ENCODE results near the gene CEP20.
"Not testable (repeated sequence)": the region's sequence is repeated elsewhere in the genome, so short reads cannot be mapped to it uniquely, and the experiment has no call there.

Gene CEP20

DNA sequence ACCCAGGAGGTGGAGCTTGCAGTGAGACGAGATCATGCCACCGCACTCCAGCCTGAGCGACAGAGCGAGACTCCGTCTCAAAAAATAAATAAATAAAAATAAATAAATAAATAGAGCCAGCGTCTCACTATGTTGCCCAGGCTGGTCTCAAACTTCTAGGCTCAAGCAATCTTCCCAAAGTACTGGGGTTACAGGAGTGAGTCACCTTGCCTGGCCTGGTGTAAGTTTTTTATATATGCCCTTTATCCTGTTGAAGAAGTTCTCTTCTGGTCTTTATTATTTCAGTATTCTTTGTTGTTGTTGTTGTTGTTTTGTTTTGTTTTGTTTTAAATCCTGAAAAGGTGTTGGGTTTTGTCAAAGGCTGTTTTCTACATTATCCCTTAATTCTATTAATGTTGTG lies 30.9 kb upstream of the CEP20 start:
- Histone ChIP-seq H3K27ac (no peak overlapping the region), H3K4me3 (no peak overlapping the region), H3K9ac (ENCODE audit: insufficient read length) (no peak overlapping the region), H3K9me3 (ENCODE audit: low read depth, low read length) (no peaks in the 10 kb centered on the region), H3K36me3 (ENCODE audit: insufficient read depth, low read length) (no peaks in the 10 kb centered on the region)
- DNase-seq (ENCODE audit: low read depth, low spot score), result no peak
- TF ChIP-seq POLR2AphosphoS5 (IDR thresholded peaks at IDR 0.05; ENCODE audit: borderline replicate concordance, low read depth, low read length) (no peak), EZH2 (IDR thresholded peaks at IDR 0.05) (no peak), FOXP2 (optimal IDR thresholded peaks at IDR 0.05; ENCODE audit: control extremely low read depth, extremely low read length, insufficient read depth) (no peak)

DNA sequence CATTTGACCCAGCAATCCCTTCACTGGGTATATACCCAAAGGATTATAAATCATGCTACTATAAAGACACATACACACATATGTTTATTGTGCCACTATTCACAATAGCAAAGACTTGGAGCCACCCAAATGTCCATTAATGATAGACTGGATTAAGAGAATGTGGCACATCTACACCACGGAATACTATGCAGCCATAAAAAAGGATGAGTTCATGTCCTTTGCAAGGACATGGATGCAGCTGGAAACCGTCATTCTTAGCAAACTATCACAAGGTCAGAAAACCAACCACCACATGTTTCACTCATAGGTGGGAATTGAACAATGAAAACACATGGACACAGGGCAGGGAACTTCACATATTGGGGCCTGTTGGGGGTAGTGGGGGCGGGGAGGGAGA lies 29.9 kb upstream of the CEP20 start:
- DNase-seq (ENCODE audit: low read depth, low spot score); H3K27ac ChIP-seq; H3K36me3 ChIP-seq (ENCODE audit: insufficient read depth, low read length); H3K4me3 ChIP-seq; H3K9ac ChIP-seq (ENCODE audit: insufficient read length); H3K9me3 ChIP-seq (ENCODE audit: low read depth, low read length): not testable (repeated sequence)

DNA sequence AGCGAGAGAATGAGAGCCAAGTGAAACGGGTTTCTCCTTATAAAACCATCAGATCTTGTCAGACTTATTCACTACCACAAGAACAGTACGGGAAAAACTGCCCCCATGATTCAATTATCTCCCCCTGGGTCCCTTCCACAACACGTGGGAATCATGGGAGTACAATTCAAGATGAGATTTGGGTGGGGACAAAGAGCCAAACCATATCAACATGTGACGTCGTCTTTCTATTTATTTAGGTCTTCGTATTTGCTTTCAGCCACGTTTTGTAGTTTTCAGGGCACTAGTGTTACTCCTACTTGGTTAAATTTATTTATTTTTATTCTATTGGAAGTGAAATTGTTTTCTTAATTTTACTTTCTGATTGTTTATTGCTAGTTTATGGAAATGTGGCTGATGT lies 27.9 kb upstream of the CEP20 start:
- Histone ChIP-seq H3K9me3 (ENCODE audit: low read depth, low read length) (no peaks in the 10 kb centered on the region), H3K27ac (no peak overlapping the region), H3K36me3 (ENCODE audit: insufficient read depth, low read length) (no peaks in the 10 kb centered on the region), H3K4me3 (no peak overlapping the region), H3K9ac (ENCODE audit: insufficient read length) (no peak overlapping the region)
- DNase-seq (ENCODE audit: low read depth, low spot score), result no peak
- TF ChIP-seq POLR2AphosphoS5 (IDR thresholded peaks at IDR 0.05; ENCODE audit: borderline replicate concordance, low read depth, low read length), result no peak
- no peak for TF ChIP-seq EZH2 (IDR thresholded peaks at IDR 0.05)
- no peak for TF ChIP-seq FOXP2 (optimal IDR thresholded peaks at IDR 0.05; ENCODE audit: control extremely low read depth, extremely low read length, insufficient read depth)

DNA sequence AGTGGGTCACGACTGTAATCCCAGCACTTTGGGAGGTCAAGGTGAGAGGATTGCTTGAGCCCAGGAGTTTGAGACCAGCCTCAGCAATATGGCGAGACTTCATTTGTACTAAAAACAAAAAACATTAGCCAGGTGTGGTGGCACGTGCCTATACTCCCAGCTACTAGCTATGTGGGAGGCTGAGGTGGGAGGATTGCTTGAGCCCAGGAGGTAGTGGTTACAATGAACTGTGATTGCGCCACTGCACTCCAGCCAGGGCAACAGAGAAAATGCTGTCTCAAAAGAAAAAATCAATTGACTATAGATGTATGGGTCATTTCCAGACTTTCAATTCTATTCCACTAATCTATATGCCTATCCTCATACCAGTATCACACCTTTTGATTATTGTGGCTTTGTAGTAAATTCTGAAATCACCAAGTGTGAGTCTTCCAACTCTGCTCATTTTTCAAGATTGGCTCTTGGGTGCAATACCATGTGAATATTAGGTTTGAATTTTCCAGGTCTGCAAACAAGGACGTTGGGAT lies 27.2 kb upstream of the CEP20 start:
- Histone ChIP-seq H3K9ac (ENCODE audit: insufficient read length) (no peak overlapping the region), H3K9me3 (ENCODE audit: low read depth, low read length) (no peaks in the 10 kb centered on the region), H3K27ac (no peak overlapping the region), H3K4me3 (no peak overlapping the region), H3K36me3 (ENCODE audit: insufficient read depth, low read length) (no peaks in the 10 kb centered on the region)
- no peak for DNase-seq (ENCODE audit: low read depth, low spot score)
- TF ChIP-seq FOXP2 (optimal IDR thresholded peaks at IDR 0.05; ENCODE audit: control extremely low read depth, extremely low read length, insufficient read depth) (no peak), EZH2 (IDR thresholded peaks at IDR 0.05) (no peak), POLR2AphosphoS5 (IDR thresholded peaks at IDR 0.05; ENCODE audit: borderline replicate concordance, low read depth, low read length) (no peak)

DNA sequence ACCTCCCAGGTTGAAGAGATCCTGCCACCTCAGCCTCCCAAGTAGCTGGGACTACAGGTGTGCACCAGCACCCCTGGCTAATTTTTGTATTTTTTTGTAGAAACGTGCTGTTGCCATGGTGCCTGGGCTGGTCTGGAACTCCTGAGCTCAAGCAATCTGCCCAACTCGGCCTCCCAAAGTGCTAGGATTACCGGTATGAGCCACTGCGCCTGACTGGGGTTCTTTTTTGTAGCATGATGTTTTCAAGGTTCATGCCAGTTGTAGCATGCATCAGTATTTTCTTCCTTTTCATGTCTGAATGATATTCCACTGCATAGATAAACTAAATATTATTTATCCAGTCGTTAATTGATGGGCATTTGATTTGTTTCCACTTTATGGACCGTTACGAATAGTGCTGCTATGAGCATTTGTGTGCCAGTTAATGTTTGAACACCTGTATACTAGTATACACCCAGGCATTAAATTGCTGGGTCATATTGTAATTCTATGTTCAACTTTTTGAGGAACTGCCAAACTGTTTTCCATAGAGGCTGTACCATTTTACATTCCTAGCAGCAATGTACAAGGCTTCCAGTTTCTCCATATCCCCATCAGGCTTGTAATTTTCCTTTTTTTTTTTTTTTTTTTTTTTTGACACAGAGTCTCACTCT lies 24.8 kb upstream of the CEP20 start:
- no peak overlapping the region for H3K27ac ChIP-seq
- no peaks in the 10 kb centered on the region for H3K9me3 ChIP-seq (ENCODE audit: low read depth, low read length)
- TF ChIP-seq FOXP2 (optimal IDR thresholded peaks at IDR 0.05; ENCODE audit: control extremely low read depth, extremely low read length, insufficient read depth), result no peak
- TF ChIP-seq EZH2 (IDR thresholded peaks at IDR 0.05), result no peak
- TF ChIP-seq POLR2AphosphoS5 (IDR thresholded peaks at IDR 0.05; ENCODE audit: borderline replicate concordance, low read depth, low read length), result no peak
- H3K4me3 ChIP-seq, result no peak overlapping the region
- DNase-seq (ENCODE audit: low read depth, low spot score), result no peak
- no peak overlapping the region for H3K9ac ChIP-seq (ENCODE audit: insufficient read length)
- H3K36me3 ChIP-seq (ENCODE audit: insufficient read depth, low read length), result no peaks in the 10 kb centered on the region

DNA sequence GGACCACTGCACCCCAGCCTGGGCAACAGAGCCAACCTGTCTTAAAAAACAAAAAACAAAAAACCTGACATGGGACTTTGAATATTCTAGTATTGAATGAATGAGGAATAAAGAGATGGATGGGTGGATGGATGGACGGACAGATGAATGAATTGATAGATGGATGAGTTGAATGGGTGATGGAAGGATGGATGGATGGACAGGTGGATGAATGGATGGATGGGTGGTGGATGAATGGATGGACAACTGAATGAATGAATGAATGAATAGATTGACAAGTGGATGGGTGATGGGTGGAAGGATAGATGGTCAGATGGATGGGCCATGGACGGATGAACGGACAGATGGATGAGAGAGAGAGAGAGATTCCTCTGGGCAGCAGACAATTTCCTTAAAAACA lies 22.8 kb upstream of the CEP20 start:
- Histone ChIP-seq H3K9ac (ENCODE audit: insufficient read length) (no peak overlapping the region), H3K27ac (no peak overlapping the region), H3K36me3 (ENCODE audit: insufficient read depth, low read length) (no peaks in the 10 kb centered on the region), H3K9me3 (ENCODE audit: low read depth, low read length) (no peaks in the 10 kb centered on the region), H3K4me3 (no peak overlapping the region)
- DNase-seq (ENCODE audit: low read depth, low spot score), result no peak
- no peak for TF ChIP-seq POLR2AphosphoS5 (IDR thresholded peaks at IDR 0.05; ENCODE audit: borderline replicate concordance, low read depth, low read length)
- no peak for TF ChIP-seq EZH2 (IDR thresholded peaks at IDR 0.05)
- TF ChIP-seq FOXP2 (optimal IDR thresholded peaks at IDR 0.05; ENCODE audit: control extremely low read depth, extremely low read length, insufficient read depth), result no peak

DNA sequence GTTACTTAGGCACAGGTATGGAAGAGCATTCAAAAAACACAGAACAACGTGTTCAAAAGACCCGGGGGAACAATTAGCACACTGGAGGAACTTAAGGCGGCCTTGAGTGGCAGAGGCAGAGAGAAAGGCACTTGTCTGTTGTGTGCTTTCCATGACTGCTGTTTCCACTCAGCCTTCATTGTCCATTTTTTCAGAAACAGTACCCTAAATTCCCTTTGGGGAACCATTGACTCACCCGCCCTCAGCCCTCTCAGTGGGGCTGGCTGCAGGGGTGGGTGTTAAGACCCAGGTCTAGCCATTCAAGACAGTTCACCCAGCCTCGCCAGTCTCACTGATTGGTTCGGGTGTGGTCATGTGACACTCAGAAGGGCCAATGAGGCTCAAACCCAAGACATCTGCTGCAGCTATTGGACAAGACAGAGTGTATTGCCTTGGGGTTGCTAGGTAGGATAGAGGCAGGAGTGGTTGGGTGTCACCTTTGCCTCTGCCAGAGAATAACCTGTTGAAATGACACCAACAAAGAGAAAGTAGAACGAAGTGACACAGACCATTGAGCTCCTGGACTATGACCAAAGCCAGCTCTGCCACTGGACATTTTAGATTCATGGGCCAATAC lies 19.6 kb upstream of the CEP20 start:
- DNase-seq (ENCODE audit: low read depth, low spot score), result no peak
- TF ChIP-seq FOXP2 (optimal IDR thresholded peaks at IDR 0.05; ENCODE audit: control extremely low read depth, extremely low read length, insufficient read depth) (no peak), EZH2 (IDR thresholded peaks at IDR 0.05) (no peak), POLR2AphosphoS5 (IDR thresholded peaks at IDR 0.05; ENCODE audit: borderline replicate concordance, low read depth, low read length) (no peak)
- no peaks in the 10 kb centered on the region for H3K9me3 ChIP-seq (ENCODE audit: low read depth, low read length)
- no peaks in the 10 kb centered on the region for H3K36me3 ChIP-seq (ENCODE audit: insufficient read depth, low read length)
- H3K4me3 ChIP-seq, result no peak overlapping the region
- H3K27ac ChIP-seq, result no peak overlapping the region
- H3K9ac ChIP-seq (ENCODE audit: insufficient read length), result no peak overlapping the region

DNA sequence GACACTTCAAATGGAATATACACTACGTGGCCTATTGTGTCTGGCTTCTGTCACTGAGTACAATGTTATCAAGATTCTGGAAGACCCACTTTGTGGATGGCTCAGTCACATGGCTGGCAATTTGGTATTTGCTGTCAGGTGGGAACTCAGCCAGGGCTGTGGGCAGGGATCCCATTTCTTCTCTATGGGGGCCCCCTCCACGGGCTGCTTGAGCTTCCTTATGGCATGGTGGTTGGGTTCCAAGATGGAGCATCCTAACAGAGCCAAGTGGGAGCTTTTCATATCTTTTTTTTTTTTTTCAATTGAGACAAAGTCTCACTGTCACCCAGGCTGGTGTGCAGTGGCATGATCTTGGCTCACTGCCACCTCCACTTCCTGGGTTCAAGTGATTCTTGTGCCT lies 18.0 kb upstream of the CEP20 start:
- no peaks in the 10 kb centered on the region for H3K36me3 ChIP-seq (ENCODE audit: insufficient read depth, low read length)
- TF ChIP-seq EZH2 (IDR thresholded peaks at IDR 0.05) (no peak), FOXP2 (optimal IDR thresholded peaks at IDR 0.05; ENCODE audit: control extremely low read depth, extremely low read length, insufficient read depth) (no peak), POLR2AphosphoS5 (IDR thresholded peaks at IDR 0.05; ENCODE audit: borderline replicate concordance, low read depth, low read length) (no peak)
- no peak overlapping the region for H3K27ac ChIP-seq
- no peaks in the 10 kb centered on the region for H3K9me3 ChIP-seq (ENCODE audit: low read depth, low read length)
- H3K4me3 ChIP-seq, result no peak overlapping the region
- no peak for DNase-seq (ENCODE audit: low read depth, low spot score)
- no peak overlapping the region for H3K9ac ChIP-seq (ENCODE audit: insufficient read length)

DNA sequence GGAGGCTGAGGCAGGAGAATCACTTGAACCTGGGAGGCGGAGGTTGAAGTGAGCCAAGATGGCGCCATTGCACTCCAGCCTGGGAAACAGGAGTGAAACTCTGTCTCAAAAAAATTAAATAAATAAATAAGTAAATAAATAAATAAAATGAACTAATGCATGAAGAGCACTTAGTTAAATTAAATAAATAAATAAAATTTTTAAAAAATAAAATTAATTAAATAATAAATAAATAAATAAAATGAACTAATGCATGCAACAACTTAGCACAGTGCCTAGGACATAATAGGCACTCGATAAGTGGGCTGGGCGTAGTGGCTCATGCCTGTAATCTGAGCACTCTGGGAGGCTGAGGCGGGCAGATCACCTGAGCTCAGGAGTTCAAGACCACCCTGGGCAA lies 15.6 kb upstream of the CEP20 start:
- TF ChIP-seq EZH2 (IDR thresholded peaks at IDR 0.05) (no peak), POLR2AphosphoS5 (IDR thresholded peaks at IDR 0.05; ENCODE audit: borderline replicate concordance, low read depth, low read length) (no peak)
- H3K36me3 ChIP-seq (ENCODE audit: insufficient read depth, low read length), result no peaks in the 10 kb centered on the region
- no peak for DNase-seq (ENCODE audit: low read depth, low spot score)
- no peaks in the 10 kb centered on the region for H3K9me3 ChIP-seq (ENCODE audit: low read depth, low read length)
- no peak overlapping the region for H3K4me3 ChIP-seq
- no peak overlapping the region for H3K9ac ChIP-seq (ENCODE audit: insufficient read length)
- H3K27ac ChIP-seq, result no peak overlapping the region
